Mucosa of stomach (tissue), 1 donor: ENCODE measurements around the gene CBX8.

Experiments
- H3K27me3 ChIP-seq: one replicate; pipeline ENCODE4 v1.7.0; 2013; ENCODE audit warnings: mild to moderate bottlenecking, low read length; ENCODE audit not compliant: control insufficient read depth, insufficient read depth
- H3K36me3 ChIP-seq: one replicate; pipeline ENCODE4 v1.7.0; 2013; ENCODE audit warnings: low read length; ENCODE audit not compliant: control insufficient read depth, insufficient read depth
- H3K4me1 ChIP-seq: one replicate; pipeline ENCODE4 v1.7.0; 2013; ENCODE audit warnings: mild to moderate bottlenecking, low read length; ENCODE audit not compliant: control insufficient read depth, insufficient read depth
- H3K4me3 ChIP-seq: one replicate; pipeline ENCODE4 v1.7.0; 2013; ENCODE audit warnings: low read length
- H3K9ac ChIP-seq: one replicate; pipeline ENCODE4 v1.7.0; 2013; ENCODE audit warnings: mild to moderate bottlenecking, low read length, moderate library complexity
- H3K9me3 ChIP-seq: one replicate; pipeline ENCODE4 v1.7.0; 2013; ENCODE audit warnings: mild to moderate bottlenecking, low read length, moderate library complexity; ENCODE audit not compliant: control insufficient read depth
- donor health status: Pancreatic carcinoma.

CBX8 gene

GRCh38 chr17:79803997-79804855, 7.3 kb upstream of the CBX8 start:
- Histone ChIP-seq H3K9me3 (peaks cover 4% of the 10 kb centered on the region), H3K9ac (no peak overlapping the region), H3K27me3 (peaks cover 100% of the 10 kb centered on the region), H3K36me3 (no peaks in the 10 kb centered on the region), H3K4me1 (peaks cover 48% of the 10 kb centered on the region), H3K4me3 (peak overlapping the region; percentile 17)

- Histone ChIP-seq H3K4me3 (no peak overlapping the region), H3K36me3 (no peaks in the 10 kb centered on the region), H3K9ac (no peak overlapping the region), H3K4me1 (peaks cover 49% of the 10 kb centered on the region), H3K9me3 (peaks cover 4% of the 10 kb centered on the region), H3K27me3 (peaks cover 100% of the 10 kb centered on the region)
These were observed 6.6 kb upstream of the CBX8 start for GRCh38 chr17:79803421-79803996.

GRCh38 chr17:79802736-79803420, 6.0 kb upstream of the CBX8 start:
- no peak overlapping the region for H3K4me3 ChIP-seq
- no peaks in the 10 kb centered on the region for H3K36me3 ChIP-seq
- no peak overlapping the region for H3K9ac ChIP-seq
- peaks cover 4% of the 10 kb centered on the region for H3K9me3 ChIP-seq
- peaks cover 100% of the 10 kb centered on the region for H3K27me3 ChIP-seq
- H3K4me1 ChIP-seq: peaks cover 56% of the 10 kb centered on the region

GRCh38 chr17:79802039-79802735, 5.3 kb upstream of the CBX8 start:
- Histone ChIP-seq H3K27me3 (peaks cover 96% of the 10 kb centered on the region), H3K4me3 (no peak overlapping the region), H3K9me3 (peaks cover 4% of the 10 kb centered on the region), H3K9ac (no peak overlapping the region), H3K4me1 (peaks cover 58% of the 10 kb centered on the region), H3K36me3 (no peaks in the 10 kb centered on the region)

GRCh38 chr17:79801156-79802038, 4.5 kb upstream of the CBX8 start:
- H3K27me3 ChIP-seq: peaks cover 88% of the 10 kb centered on the region
- peaks cover 59% of the 10 kb centered on the region for H3K4me1 ChIP-seq
- H3K4me3 ChIP-seq: peak overlapping the region; percentile 46

GRCh38 chr17:79800325-79801155, 3.7 kb upstream of the CBX8 start:
- peak overlapping the region; percentile 14 for H3K9ac ChIP-seq
- peaks cover 4% of the 10 kb centered on the region for H3K9me3 ChIP-seq
- H3K36me3 ChIP-seq: no peaks in the 10 kb centered on the region
- H3K4me3 ChIP-seq: peak overlapping the region; percentile 46
- peaks cover 66% of the 10 kb centered on the region for H3K4me1 ChIP-seq
- peaks cover 79% of the 10 kb centered on the region for H3K27me3 ChIP-seq

More at GRCh38 chr17:79801156-79802038, 4.5 kb upstream of the CBX8 start:
- Histone ChIP-seq H3K36me3 (no peaks in the 10 kb centered on the region), H3K9ac (peak overlapping the region; percentile 14), H3K9me3 (peaks cover 4% of the 10 kb centered on the region)

GRCh38 chr17:79799538-79800324, 2.9 kb upstream of the CBX8 start:
- H3K4me3 ChIP-seq: no peak overlapping the region
- H3K36me3 ChIP-seq: no peaks in the 10 kb centered on the region
- H3K9ac ChIP-seq: no peak overlapping the region
- peaks cover 71% of the 10 kb centered on the region for H3K27me3 ChIP-seq
- H3K4me1 ChIP-seq: peaks cover 66% of the 10 kb centered on the region
- H3K9me3 ChIP-seq: peaks cover 4% of the 10 kb centered on the region

- no peak overlapping the region for H3K9ac ChIP-seq
- peaks cover 69% of the 10 kb centered on the region for H3K27me3 ChIP-seq
- peaks cover 4% of the 10 kb centered on the region for H3K9me3 ChIP-seq
- no peak overlapping the region for H3K4me3 ChIP-seq
- peaks cover 61% of the 10 kb centered on the region for H3K4me1 ChIP-seq
- H3K36me3 ChIP-seq: no peaks in the 10 kb centered on the region
These were observed 2.3 kb upstream of the CBX8 start for GRCh38 chr17:79799174-79799537.

- no peak overlapping the region for H3K9ac ChIP-seq
- H3K27me3 ChIP-seq: peaks cover 67% of the 10 kb centered on the region
- no peaks in the 10 kb centered on the region for H3K36me3 ChIP-seq
- H3K4me1 ChIP-seq: peaks cover 56% of the 10 kb centered on the region
- H3K9me3 ChIP-seq: peaks cover 4% of the 10 kb centered on the region
- H3K4me3 ChIP-seq: no peak overlapping the region
These were observed 1.7 kb upstream of the CBX8 start for GRCh38 chr17:79798299-79799173.
